Vagina (tissue), 2 donors: ENCODE data around the gene MRPL20.

Experiments
- CTCF ChIP-seq, 3 experiments: fragments of 450-650 bp in 2 of 3; fragments of 200-600 bp in 1 of 3; sonication (generic) in 1 of 3; IDR thresholded peaks; one replicate each; pipeline ENCODE4 v1.5.1; 2017 to 2019; ENCODE audit warnings: antibody characterized with exemption in 3 of 3, mild to moderate bottlenecking in 2 of 3, moderate library complexity in 2 of 3
- POLR2A ChIP-seq, 2 donors: fragments of 450-650 bp; IDR thresholded peaks; one replicate each; pipeline ENCODE4 v1.6.1; 2017; ENCODE audit warnings: antibody characterized with exemption in 2 of 2, mild to moderate bottlenecking in 2 of 2, moderate library complexity in 2 of 2
- POLR2AphosphoS5 ChIP-seq, 2 donors: sonication (generic); formaldehyde crosslinking; IDR thresholded peaks; one replicate each; pipeline ENCODE4 v1.9.0; 2017; ENCODE audit warnings: antibody characterized with exemption in 2 of 2, mild to moderate bottlenecking in 2 of 2, low read depth in 1 of 2; ENCODE audit not compliant: insufficient read depth in 1 of 2

GRCh38 chr1:1398677-1399186, 8.4 kb downstream of the MRPL20 start:
- no peak for TF ChIP-seq CTCF (IDR thresholded peaks at IDR 0.05)
- TF ChIP-seq POLR2A (IDR thresholded peaks at IDR 0.05) = no peak
- TF ChIP-seq POLR2AphosphoS5 (IDR thresholded peaks at IDR 0.05; ENCODE audit: insufficient read depth in 1 of 2, low read depth in 1 of 2) = no peak
